Fibroblast of lung (primary cell): Measurements from ENCODE around the gene PRR16. TPM values are rescaled to one million over a fixed set of nuclear protein-coding genes. Genes with fewer than 3 reads are reported as not detected.

Source experiments
- DNase-seq, 2 donors: peaks; one replicate each; pipeline versions ENCODE4 v3.0.0 to v3.0.0-alpha.2; 2010; ENCODE audit warnings: low read depth in 2 of 2
- H2AFZ ChIP-seq: 2 replicates; pipeline ENCODE4 v1.5.1; 2012; ENCODE audit warnings: low read length, control low read depth, inconsistent platforms
- H3K27ac ChIP-seq: 2 replicates; pipeline ENCODE4 v1.5.1; 2011; ENCODE audit warnings: low read length, control low read depth; ENCODE audit not compliant: insufficient read depth
- H3K27me3 ChIP-seq: 2 replicates; pipeline ENCODE4 v1.5.1; 2011; ENCODE audit warnings: mild to moderate bottlenecking, low read length; ENCODE audit not compliant: control insufficient read depth, insufficient read depth
- H3K36me3 ChIP-seq: 2 replicates; pipeline ENCODE4 v1.5.1; 2011; ENCODE audit warnings: low read length; ENCODE audit not compliant: control insufficient read depth, insufficient read depth
- H3K4me1 ChIP-seq: 2 replicates; pipeline ENCODE4 v1.5.1; 2011; ENCODE audit warnings: low read length; ENCODE audit not compliant: control insufficient read depth, insufficient read depth; ENCODE audit errors: extremely low read depth
- H3K4me2 ChIP-seq: 2 replicates; pipeline ENCODE4 v1.5.1; 2011; ENCODE audit warnings: low read length, control low read depth; ENCODE audit not compliant: insufficient read depth; ENCODE audit errors: extremely low read depth
- H3K4me3 ChIP-seq, 4 experiments: fragments of 200-600 bp in 1 of 4; sonication (generic) in 1 of 4; replicated peaks in 1 of 4; 2 replicates each; pipeline ENCODE4 v1.5.1; 2011 to 2016; ENCODE audit warnings: low read length in 4 of 4, low read depth in 3 of 4, mild to moderate bottlenecking in 3 of 4, control low read depth in 2 of 4, inconsistent platforms in 1 of 4, mixed read lengths in 1 of 4; ENCODE audit not compliant: insufficient read depth in 1 of 4; ENCODE audit errors: control extremely low read depth in 1 of 4
- H3K79me2 ChIP-seq: 2 replicates; pipeline ENCODE4 v1.5.1; 2012; ENCODE audit warnings: mild to moderate bottlenecking, low read length, inconsistent platforms; ENCODE audit not compliant: control insufficient read depth, insufficient read depth
- H3K9ac ChIP-seq: 2 replicates; pipeline ENCODE4 v1.5.1; 2011; ENCODE audit warnings: mild to moderate bottlenecking, low read length, control low read depth; ENCODE audit not compliant: insufficient read depth
- H3K9me3 ChIP-seq: 2 replicates; pipeline ENCODE4 v1.5.1; 2012; ENCODE audit warnings: low read depth, low read length; ENCODE audit not compliant: control insufficient read depth, insufficient read depth
- H4K20me1 ChIP-seq: 2 replicates; pipeline ENCODE4 v1.5.1; 2011; ENCODE audit warnings: low read length; ENCODE audit not compliant: control insufficient read depth, insufficient read depth; ENCODE audit errors: extremely low read depth
- CTCF ChIP-seq, 2 donors: IDR thresholded peaks in 1 of 2; conservative IDR thresholded peaks in 1 of 2; 1 replicate in 1 of 2; 2 replicates in 1 of 2; pipeline ENCODE4 v1.5.1; 2011 to 2012; ENCODE audit warnings: low read length in 2 of 2, control low read depth in 1 of 2, inconsistent platforms in 1 of 2, low read depth in 1 of 2, mild to moderate bottlenecking in 1 of 2
- EZH2 ChIP-seq: IDR thresholded peaks from 2 replicates; pipeline ENCODE4 v1.5.1; 2012; ENCODE audit warnings: low read length, control low read depth, mild to moderate bottlenecking; ENCODE audit errors: missing control alignments
- polyA plus RNA-seq, 2 donors: library from polyadenylated mRNA; depleted of rRNA in 1 of 2; stranded (reverse) in 1 of 2; unstranded in 1 of 2; fragments of >200 nt; gene quantifications; 2 replicates each; pipeline ENCODE4 v1.2.1, GENCODE V29; 2011 to 2012; ENCODE audit warnings: missing spikeins in 1 of 2
- total RNA-seq: library from RNA; depleted of rRNA; stranded (reverse); fragments of >200 nt; gene quantifications from 2 replicates; pipeline ENCODE4 v1.2.1, GENCODE V29; 2014

The PRR16 gene
- total and polyA plus RNA-seq, 2 donors (not counting 1 experiment from before 2014, with no cell fraction given), result 7.3 to 44.6 TPM

DNA sequence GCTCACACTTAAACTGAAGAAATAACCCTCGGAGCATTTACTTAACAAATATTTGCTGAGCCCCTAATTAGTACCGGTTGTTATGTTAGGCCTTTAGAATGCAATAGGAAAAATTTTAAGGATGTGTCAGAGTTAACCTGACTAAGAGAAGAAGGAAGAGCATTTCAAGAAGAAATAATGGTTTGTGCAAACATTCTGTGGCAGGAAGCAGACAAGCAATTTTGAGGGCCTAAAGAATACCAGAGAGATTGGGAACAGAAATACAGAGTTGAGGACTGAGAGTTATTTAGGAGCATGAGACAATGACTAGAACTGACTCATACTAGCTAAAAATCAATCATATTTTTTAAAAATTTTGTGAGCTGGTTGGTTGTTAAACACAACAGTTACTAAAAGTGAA, 218.8 kb downstream of the PRR16 start:
- H3K4me3 ChIP-seq, result no peak overlapping the region
- H3K36me3 ChIP-seq, result peaks cover 2% of the 10 kb centered on the region
- H3K4me2 ChIP-seq, result no peak overlapping the region
- no peaks in the 10 kb centered on the region for H3K79me2 ChIP-seq
- peaks cover 2% of the 10 kb centered on the region for H3K4me1 ChIP-seq
- no peak overlapping the region for H2AFZ ChIP-seq
- H3K27me3 ChIP-seq, result no peaks in the 10 kb centered on the region
- DNase-seq, result peak; percentile 11 to 83
- no peaks in the 10 kb centered on the region for H4K20me1 ChIP-seq
- no peaks in the 10 kb centered on the region for H3K9me3 ChIP-seq
- H3K9ac ChIP-seq, result no peak overlapping the region
- no peak overlapping the region for H3K27ac ChIP-seq
- TF ChIP-seq EZH2 (no peak), CTCF (conservative IDR thresholded peaks at IDR 0.05 in 1 of 2, IDR thresholded peaks at IDR 0.05 in 1 of 2; ENCODE audit: low read depth in 1 of 2, low read length in 2 of 2) (no peak)

DNA sequence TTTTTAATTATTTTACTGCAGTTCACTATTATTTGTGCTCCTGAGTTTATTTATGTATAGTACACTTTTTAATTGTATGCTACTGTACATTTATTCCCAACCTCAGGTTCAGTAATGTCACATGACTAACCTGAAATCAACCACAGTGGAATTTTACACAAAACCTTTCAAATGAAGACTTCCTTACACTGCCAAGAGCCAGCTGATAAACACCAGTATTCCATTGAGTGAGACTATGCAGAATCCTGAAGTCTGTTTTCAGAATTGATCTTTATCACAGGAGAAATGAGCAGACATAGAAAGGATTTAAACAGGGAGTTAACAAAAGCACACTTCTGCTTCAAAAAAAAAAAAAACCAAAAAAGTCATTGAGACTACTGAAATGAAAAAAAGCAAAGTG, 219.5 kb downstream of the PRR16 start:
- H3K9ac ChIP-seq, result no peak overlapping the region
- no peaks in the 10 kb centered on the region for H4K20me1 ChIP-seq
- H3K27ac ChIP-seq, result no peak overlapping the region
- TF ChIP-seq EZH2, result no peak
- no peak for TF ChIP-seq CTCF (conservative IDR thresholded peaks at IDR 0.05 in 1 of 2, IDR thresholded peaks at IDR 0.05 in 1 of 2; ENCODE audit: low read depth in 1 of 2, low read length in 2 of 2)
- no peaks in the 10 kb centered on the region for H3K9me3 ChIP-seq
- no peaks in the 10 kb centered on the region for H3K27me3 ChIP-seq
- DNase-seq, result peak in 1 of 2 donors; percentile 68
- no peak overlapping the region for H3K4me2 ChIP-seq
- no peak overlapping the region for H3K4me3 ChIP-seq
- H3K79me2 ChIP-seq, result no peaks in the 10 kb centered on the region
- peaks cover 2% of the 10 kb centered on the region for H3K36me3 ChIP-seq
- H3K4me1 ChIP-seq, result peaks cover 2% of the 10 kb centered on the region
- H2AFZ ChIP-seq, result no peak overlapping the region

GRCh38 chr5:120684213-120684612, 220.1 kb downstream of the PRR16 start:
- Histone ChIP-seq H3K79me2 (no peaks in the 10 kb centered on the region), H2AFZ (no peak overlapping the region), H4K20me1 (no peaks in the 10 kb centered on the region), H3K27me3 (no peaks in the 10 kb centered on the region), H3K4me3 (no peak overlapping the region), H3K9me3 (no peaks in the 10 kb centered on the region), H3K4me1 (peaks cover 2% of the 10 kb centered on the region), H3K27ac (no peak overlapping the region), H3K9ac (no peak overlapping the region), H3K36me3 (peaks cover 2% of the 10 kb centered on the region), H3K4me2 (no peak overlapping the region)
- peak; percentile 29 to 57 for DNase-seq
- TF ChIP-seq CTCF (conservative IDR thresholded peaks at IDR 0.05 in 1 of 2, IDR thresholded peaks at IDR 0.05 in 1 of 2; ENCODE audit: low read depth in 1 of 2, low read length in 2 of 2) (peak in 1 of 2 donors; percentile 14), EZH2 (no peak)
